NCI-H460 (cell line): ENCODE data around the gene CEP128. TPM values are rescaled to one million over a fixed set of nuclear protein-coding genes. Genes with fewer than 3 reads are reported as not detected.

ENCODE experiments used
- small RNA-seq, 2 experiments: library from RNA; depleted of rRNA; stranded (forward); fragments of <200 nt; gene quantifications; one replicate each; pipeline ENCODE3, GENCODE V24; 2014
- total RNA-seq: library from RNA; depleted of rRNA; stranded (reverse); fragments of >200 nt; shearing (Covaris generic); gene quantifications from 2 replicates; pipeline ENCODE4 v1.2.3, GENCODE V29; 2014; rRNA removed

CEP128 gene
- total RNA-seq, 1 experiment from 2014 or later = 4.4 TPM

Small RNAs within 50 kb of the gene (small RNA-seq; reads per million reads assigned to genes)
- gene AC022404.1 = 0 reads per million in 2 experiments

Other genes starting within 250 kb of the CEP128 start
- 0.06 TPM in 1 of 2 replicates, not detected in the other for gene TSHR, start 13.9 kb upstream of the CEP128 start, total RNA-seq